GM23338 (cell line): ENCODE measurements around the gene FIBP. TPM values are rescaled to one million over a fixed set of nuclear protein-coding genes. Genes with fewer than 3 reads are reported as not detected.

Experiments
- ATAC-seq: fragments of 200-7000 bp; cut with Tn5 transposase; 3 replicates; pipeline ENCODE4 v1.9.1; 2020
- DNase-seq: peaks from one replicate; pipeline ENCODE4 v3.0.0-alpha.2; 2015; ENCODE audit warnings: low spot score
- H2AFZ ChIP-seq: fragments of 200-600 bp; sonication (generic); 2 replicates; pipeline ENCODE4 v1.8.0; 2016; ENCODE audit warnings: antibody characterized with exemption, mild to moderate bottlenecking, moderate library complexity
- H3F3A ChIP-seq: fragments of 200-600 bp; sonication (generic); replicated peaks from 2 replicates; pipeline ENCODE4 v1.8.0; 2017; ENCODE audit warnings: antibody characterized with exemption, mixed run types, low read depth
- H3K27ac ChIP-seq: fragments of 200-600 bp; sonication (generic); 2 replicates; pipeline ENCODE4 v1.6.1; 2016; ENCODE audit warnings: low read depth
- H3K27me3 ChIP-seq: fragments of 200-600 bp; sonication (generic); 2 replicates; pipeline ENCODE4 v1.8.0; 2016; ENCODE audit warnings: mild to moderate bottlenecking, mixed run types, moderate library complexity; ENCODE audit not compliant: insufficient read depth
- H3K36me3 ChIP-seq: fragments of 200-600 bp; sonication (generic); 2 replicates; pipeline ENCODE4 v1.8.0; 2016; ENCODE audit warnings: mild to moderate bottlenecking; ENCODE audit not compliant: insufficient read depth
- H3K4me1 ChIP-seq: fragments of 200-600 bp; sonication (generic); 2 replicates; pipeline ENCODE4 v1.8.0; 2016; ENCODE audit warnings: mild to moderate bottlenecking, moderate library complexity; ENCODE audit not compliant: insufficient read depth
- H3K4me2 ChIP-seq: fragments of 200-600 bp; sonication (generic); 2 replicates; pipeline ENCODE4 v1.7.1; 2017; ENCODE audit warnings: mixed run types
- H3K4me3 ChIP-seq: fragments of 200-600 bp; sonication (generic); 2 replicates; pipeline ENCODE4 v1.6.1; 2016; ENCODE audit warnings: mixed run types
- H3K79me2 ChIP-seq: fragments of 200-600 bp; sonication (generic); replicated peaks from 2 replicates; pipeline ENCODE4 v1.8.0; 2017; ENCODE audit warnings: mild to moderate bottlenecking; ENCODE audit not compliant: insufficient read depth
- H3K9me2 ChIP-seq: fragments of 200-600 bp; sonication (generic); 2 replicates; pipeline ENCODE4 v1.8.0; 2017; ENCODE audit not compliant: insufficient read depth
- H4K20me1 ChIP-seq: fragments of 200-600 bp; sonication (generic); replicated peaks from 2 replicates; pipeline ENCODE4 v1.8.0; 2017; ENCODE audit warnings: mild to moderate bottlenecking; ENCODE audit not compliant: insufficient read depth
- H3K27ac Mint-ChIP-seq: 2 replicates; pipeline ENCODE4 v1.8.0; 2020; ENCODE audit warnings: inconsistent platforms, mild to moderate bottlenecking, moderate library complexity, mixed read lengths
- H3K27me3 Mint-ChIP-seq: 3 replicates; pipeline ENCODE4 v1.8.0; 2022; ENCODE audit warnings: low read depth, mild to moderate bottlenecking, moderate library complexity, mixed read lengths, inconsistent platforms; ENCODE audit not compliant: insufficient read depth, poor library complexity
- H3K36me3 Mint-ChIP-seq: 3 replicates; pipeline ENCODE4 v1.8.0; 2021; ENCODE audit warnings: low read depth, mild to moderate bottlenecking, inconsistent platforms, moderate library complexity, mixed read lengths
- H3K4me1 Mint-ChIP-seq: 3 replicates; pipeline ENCODE4 v1.8.0; 2020; ENCODE audit warnings: mild to moderate bottlenecking, inconsistent platforms, mixed read lengths
- H3K4me3 Mint-ChIP-seq: 3 replicates; pipeline ENCODE4 v1.8.0; 2021; ENCODE audit warnings: moderate library complexity, mild to moderate bottlenecking, inconsistent platforms, mixed read lengths
- H3K9me3 Mint-ChIP-seq: 3 replicates; pipeline ENCODE4 v1.8.0; 2020; ENCODE audit warnings: moderate library complexity, mild to moderate bottlenecking, inconsistent platforms, mixed read lengths
- EZH2 ChIP-seq: fragments of 200-600 bp; sonication (generic); IDR thresholded peaks from one replicate; pipeline ENCODE4 v1.8.0; 2017; ENCODE audit warnings: antibody characterized with exemption, mild to moderate bottlenecking, low read depth; ENCODE audit not compliant: unreplicated experiment
- EZH2phosphoT487 ChIP-seq: fragments of 200-600 bp; sonication (generic); IDR thresholded peaks from one replicate; pipeline ENCODE4 v1.8.1; 2018; ENCODE audit warnings: antibody characterized with exemption; ENCODE audit not compliant: unreplicated experiment
- JUNB ChIP-seq: IDR thresholded peaks from one replicate; pipeline ENCODE4 v1.6.1; 2016; ENCODE audit warnings: antibody characterized with exemption; ENCODE audit not compliant: unreplicated experiment
- NANOG ChIP-seq: IDR thresholded peaks from 2 replicates; pipeline ENCODE4 v1.6.1; 2016; ENCODE audit warnings: antibody characterized with exemption, borderline replicate concordance
- STAT1 ChIP-seq: IDR thresholded peaks from one replicate; pipeline ENCODE4 v1.6.1; 2016; ENCODE audit warnings: antibody characterized with exemption; ENCODE audit not compliant: unreplicated experiment
- ZNF114 ChIP-seq: fragments of 250-450 bp; sonication (Bioruptor Pico); IDR thresholded peaks from 2 replicates; pipeline ENCODE4 v1.5.0; 2020; ENCODE audit warnings: mild to moderate bottlenecking, moderate library complexity
- ZNF331 ChIP-seq: fragments of 250-450 bp; sonication (Bioruptor Pico); IDR thresholded peaks from 2 replicates; pipeline ENCODE4 v1.5.0; 2020; ENCODE audit warnings: low read depth, mild to moderate bottlenecking, moderate library complexity
- polyA plus RNA-seq: library from polyadenylated mRNA; unstranded; fragments of >200 nt; fragmentation: Nextera tagmentation; extraction: Ambion mirVana; gene quantifications from 2 replicates; pipeline ENCODE4 v1.2.1, GENCODE V29; 2016
- total RNA-seq: library from RNA; depleted of rRNA; stranded (reverse); fragments of >200 nt; shearing (Covaris generic); gene quantifications from 2 replicates; pipeline ENCODE4 v1.2.3, GENCODE V29; 2014
- TF ChIP-seq, protein P1 (sequence below): IDR thresholded peaks from one replicate; pipeline ENCODE4 v1.6.1; 2018; ENCODE audit warnings: antibody characterized with exemption; ENCODE audit not compliant: unreplicated experiment
- TF ChIP-seq, protein P2 (sequence below): IDR thresholded peaks from 2 replicates; pipeline ENCODE4 v1.6.1; 2016; ENCODE audit warnings: antibody characterized with exemption
- TF ChIP-seq, protein P3 (sequence below), 2 experiments: fragments of 200-600 bp in 1 of 2; sonication (generic) in 1 of 2; conservative IDR thresholded peaks; 2 replicates each; pipeline versions ENCODE4 v1.5.1 to v1.6.1; 2016 to 2017; ENCODE audit warnings: antibody characterized with exemption in 2 of 2, low read depth in 2 of 2, mild to moderate bottlenecking in 2 of 2, moderate library complexity in 1 of 2

Gene FIBP
- total and polyA plus RNA-seq, 2 experiments from 2014 or later, result 79.0 to 102 TPM

DNA sequence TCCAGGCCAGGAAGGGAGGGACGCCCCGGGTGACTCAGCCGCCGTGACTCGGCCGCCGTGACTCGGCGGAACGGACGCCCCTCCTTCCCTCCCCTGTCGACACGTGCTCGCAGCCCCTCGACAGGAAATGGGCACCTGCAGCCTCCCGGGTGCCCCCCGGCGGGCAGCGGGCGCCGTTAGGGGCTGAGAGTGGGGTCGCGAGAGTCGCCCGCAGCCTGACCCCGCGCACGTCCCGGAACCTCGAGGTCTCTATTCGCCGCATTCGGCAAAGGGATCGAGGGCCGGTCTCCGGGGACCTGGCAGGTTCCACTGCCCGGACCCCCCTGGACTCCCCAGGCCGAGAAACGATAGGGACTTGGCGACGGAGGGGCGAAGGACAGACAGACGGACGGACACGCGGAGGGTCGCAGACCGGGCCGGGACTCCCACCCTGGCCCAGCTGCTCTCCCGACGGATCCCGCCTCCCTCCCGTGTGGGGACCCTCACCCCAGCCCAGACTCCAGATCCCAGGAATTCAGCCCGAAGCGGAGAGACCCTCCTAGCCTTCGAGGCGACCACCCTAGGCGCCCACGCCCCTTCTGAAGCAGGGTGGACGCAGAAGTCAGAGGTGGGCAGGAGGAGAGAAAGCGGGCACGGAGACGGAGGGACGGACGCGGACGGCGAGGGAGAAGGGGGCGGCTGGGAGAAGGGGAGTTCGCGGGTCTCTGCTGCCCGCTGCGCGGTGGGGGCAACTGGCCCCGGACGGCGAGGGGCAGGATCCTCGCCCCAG is 11.3 kb upstream of the FIBP start:
- peak overlapping the region; percentile 85 for H3K4me2 ChIP-seq
- Mint-ChIP-seq H3K4me3 (peak overlapping the region; percentile 74), H3K36me3 (peaks cover 4% of the 10 kb centered on the region; the same call in 1 of the 3 replicates), H3K27me3 (peaks cover 54% of the 10 kb centered on the region), H3K9me3 (peaks cover 2% of the 10 kb centered on the region; the same call in 1 of the 3 replicates), H3K4me1 (peaks cover 7% of the 10 kb centered on the region; the same call in 2 of the 3 replicates), H3K27ac (no peak overlapping the region)
- H3K27ac ChIP-seq, result no peak overlapping the region
- DNase-seq, result peak; percentile 67
- H4K20me1 ChIP-seq, result no peaks in the 10 kb centered on the region
- TF ChIP-seq, protein P1, sequence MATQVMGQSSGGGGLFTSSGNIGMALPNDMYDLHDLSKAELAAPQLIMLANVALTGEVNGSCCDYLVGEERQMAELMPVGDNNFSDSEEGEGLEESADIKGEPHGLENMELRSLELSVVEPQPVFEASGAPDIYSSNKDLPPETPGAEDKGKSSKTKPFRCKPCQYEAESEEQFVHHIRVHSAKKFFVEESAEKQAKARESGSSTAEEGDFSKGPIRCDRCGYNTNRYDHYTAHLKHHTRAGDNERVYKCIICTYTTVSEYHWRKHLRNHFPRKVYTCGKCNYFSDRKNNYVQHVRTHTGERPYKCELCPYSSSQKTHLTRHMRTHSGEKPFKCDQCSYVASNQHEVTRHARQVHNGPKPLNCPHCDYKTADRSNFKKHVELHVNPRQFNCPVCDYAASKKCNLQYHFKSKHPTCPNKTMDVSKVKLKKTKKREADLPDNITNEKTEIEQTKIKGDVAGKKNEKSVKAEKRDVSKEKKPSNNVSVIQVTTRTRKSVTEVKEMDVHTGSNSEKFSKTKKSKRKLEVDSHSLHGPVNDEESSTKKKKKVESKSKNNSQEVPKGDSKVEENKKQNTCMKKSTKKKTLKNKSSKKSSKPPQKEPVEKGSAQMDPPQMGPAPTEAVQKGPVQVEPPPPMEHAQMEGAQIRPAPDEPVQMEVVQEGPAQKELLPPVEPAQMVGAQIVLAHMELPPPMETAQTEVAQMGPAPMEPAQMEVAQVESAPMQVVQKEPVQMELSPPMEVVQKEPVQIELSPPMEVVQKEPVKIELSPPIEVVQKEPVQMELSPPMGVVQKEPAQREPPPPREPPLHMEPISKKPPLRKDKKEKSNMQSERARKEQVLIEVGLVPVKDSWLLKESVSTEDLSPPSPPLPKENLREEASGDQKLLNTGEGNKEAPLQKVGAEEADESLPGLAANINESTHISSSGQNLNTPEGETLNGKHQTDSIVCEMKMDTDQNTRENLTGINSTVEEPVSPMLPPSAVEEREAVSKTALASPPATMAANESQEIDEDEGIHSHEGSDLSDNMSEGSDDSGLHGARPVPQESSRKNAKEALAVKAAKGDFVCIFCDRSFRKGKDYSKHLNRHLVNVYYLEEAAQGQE, result peak; percentile 13
- TF ChIP-seq, protein P2, sequence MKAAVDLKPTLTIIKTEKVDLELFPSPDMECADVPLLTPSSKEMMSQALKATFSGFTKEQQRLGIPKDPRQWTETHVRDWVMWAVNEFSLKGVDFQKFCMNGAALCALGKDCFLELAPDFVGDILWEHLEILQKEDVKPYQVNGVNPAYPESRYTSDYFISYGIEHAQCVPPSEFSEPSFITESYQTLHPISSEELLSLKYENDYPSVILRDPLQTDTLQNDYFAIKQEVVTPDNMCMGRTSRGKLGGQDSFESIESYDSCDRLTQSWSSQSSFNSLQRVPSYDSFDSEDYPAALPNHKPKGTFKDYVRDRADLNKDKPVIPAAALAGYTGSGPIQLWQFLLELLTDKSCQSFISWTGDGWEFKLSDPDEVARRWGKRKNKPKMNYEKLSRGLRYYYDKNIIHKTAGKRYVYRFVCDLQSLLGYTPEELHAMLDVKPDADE, result 0 out of 2 replicates have a peak, but pooled peaks have one; percentile 29
- no peak for TF ChIP-seq ZNF331 (CRISPR knock-in tag)
- TF ChIP-seq ZNF114 (CRISPR knock-in tag), result no peak
- TF ChIP-seq EZH2, result peak; percentile 65
- no peak for TF ChIP-seq EZH2phosphoT487
- no peak for TF ChIP-seq NANOG
- H3K4me3 ChIP-seq, result peak overlapping the region; percentile 74
- peak overlapping the region; percentile 94 for H2AFZ ChIP-seq
- peak; percentile 21 for ATAC-seq
- peaks cover 8% of the 10 kb centered on the region for H3K4me1 ChIP-seq
- H3K36me3 ChIP-seq, result no peaks in the 10 kb centered on the region
- no peaks in the 10 kb centered on the region for H3K9me2 ChIP-seq
- peaks cover 16% of the 10 kb centered on the region for H3F3A ChIP-seq
- no peaks in the 10 kb centered on the region for H3K79me2 ChIP-seq
- peaks cover 56% of the 10 kb centered on the region for H3K27me3 ChIP-seq

DNA sequence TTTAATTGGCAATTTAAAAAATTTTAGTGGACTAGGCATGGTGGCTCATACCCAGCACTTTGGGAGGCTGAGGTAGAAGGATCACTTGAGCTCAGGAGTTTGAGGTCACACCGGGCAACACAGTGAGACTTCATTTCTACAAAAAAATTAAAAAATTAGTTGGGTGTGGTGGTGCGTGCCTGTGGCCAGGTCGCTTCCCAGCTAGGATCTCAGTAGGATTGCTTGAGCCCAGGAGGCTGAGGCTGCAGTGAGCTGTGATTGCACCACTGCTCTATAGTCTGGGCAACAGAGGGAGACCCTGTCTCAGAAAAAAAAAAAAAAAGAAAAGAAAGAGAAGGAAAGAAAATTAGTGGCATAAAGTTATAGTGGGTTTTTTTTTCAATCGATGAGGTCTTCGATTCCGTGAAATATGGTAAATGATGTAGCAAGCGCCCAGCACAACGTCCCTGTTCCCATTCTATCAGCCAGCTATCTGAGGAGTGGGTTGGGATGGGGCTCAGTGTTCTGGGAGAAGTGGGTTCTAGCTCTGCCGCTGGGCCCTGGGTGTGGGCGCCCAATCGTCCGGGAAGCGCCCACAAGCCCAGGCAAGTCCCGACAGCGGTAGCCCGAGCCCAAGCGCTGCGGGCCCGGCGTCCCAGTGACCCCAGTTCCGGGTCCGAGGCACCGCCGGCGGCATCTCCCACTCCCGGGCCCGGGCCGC is 10.5 kb upstream of the FIBP start:
- Histone ChIP-seq H3K9me2 (no peaks in the 10 kb centered on the region), H3K27me3 (peaks cover 51% of the 10 kb centered on the region), H3K27ac (no peak overlapping the region), H3F3A (peaks cover 18% of the 10 kb centered on the region), H3K4me3 (peak overlapping the region; percentile 74), H3K79me2 (no peaks in the 10 kb centered on the region), H3K4me2 (peak overlapping the region; percentile 85), H3K36me3 (no peaks in the 10 kb centered on the region), H3K4me1 (peaks cover 8% of the 10 kb centered on the region), H2AFZ (peak overlapping the region; percentile 94), H4K20me1 (no peaks in the 10 kb centered on the region)
- H3K4me1 Mint-ChIP-seq, result peaks cover 11% of the 10 kb centered on the region
- peaks cover 2% of the 10 kb centered on the region; the same call in 1 of the 3 replicates for H3K9me3 Mint-ChIP-seq
- H3K36me3 Mint-ChIP-seq, result peaks cover 6% of the 10 kb centered on the region; the same call in 2 of the 3 replicates
- DNase-seq (no peak), ATAC-seq (peak; percentile 10; the same call in 1 of the 3 replicates)
- peaks cover 52% of the 10 kb centered on the region for H3K27me3 Mint-ChIP-seq
- no peak overlapping the region for H3K27ac Mint-ChIP-seq
- H3K4me3 Mint-ChIP-seq, result peak overlapping the region; percentile 75
- no peak for TF ChIP-seq STAT1
- TF ChIP-seq, protein P3, sequence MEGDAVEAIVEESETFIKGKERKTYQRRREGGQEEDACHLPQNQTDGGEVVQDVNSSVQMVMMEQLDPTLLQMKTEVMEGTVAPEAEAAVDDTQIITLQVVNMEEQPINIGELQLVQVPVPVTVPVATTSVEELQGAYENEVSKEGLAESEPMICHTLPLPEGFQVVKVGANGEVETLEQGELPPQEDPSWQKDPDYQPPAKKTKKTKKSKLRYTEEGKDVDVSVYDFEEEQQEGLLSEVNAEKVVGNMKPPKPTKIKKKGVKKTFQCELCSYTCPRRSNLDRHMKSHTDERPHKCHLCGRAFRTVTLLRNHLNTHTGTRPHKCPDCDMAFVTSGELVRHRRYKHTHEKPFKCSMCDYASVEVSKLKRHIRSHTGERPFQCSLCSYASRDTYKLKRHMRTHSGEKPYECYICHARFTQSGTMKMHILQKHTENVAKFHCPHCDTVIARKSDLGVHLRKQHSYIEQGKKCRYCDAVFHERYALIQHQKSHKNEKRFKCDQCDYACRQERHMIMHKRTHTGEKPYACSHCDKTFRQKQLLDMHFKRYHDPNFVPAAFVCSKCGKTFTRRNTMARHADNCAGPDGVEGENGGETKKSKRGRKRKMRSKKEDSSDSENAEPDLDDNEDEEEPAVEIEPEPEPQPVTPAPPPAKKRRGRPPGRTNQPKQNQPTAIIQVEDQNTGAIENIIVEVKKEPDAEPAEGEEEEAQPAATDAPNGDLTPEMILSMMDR (conservative IDR thresholded peaks at IDR 0.05; ENCODE audit: low read depth in 2 of 2), result no peak
- TF ChIP-seq JUNB, result no peak
- no peak for TF ChIP-seq EZH2
- TF ChIP-seq, protein P1, result no peak
